ENCODE measurements around the gene ARHGAP44.

- TF ChIP-seq POLR2A (IDR thresholded peaks at IDR 0.05) (no peak), CTCF (IDR thresholded peaks at IDR 0.05) (no peak), POLR2AphosphoS5 (IDR thresholded peaks at IDR 0.05) (no peak)
These were observed 207.6 kb downstream of the ARHGAP44 start for GRCh38 chr17:12996941-12997340.

Measured in stomach (tissue), 4 donors.